Left forelimb (tissue), 1 donor: ENCODE measurements around the gene DPEP1.
"Not testable (repeated sequence)": the region's sequence is repeated elsewhere in the genome, so short reads cannot be mapped to it uniquely, and the experiment has no call there.

Experiments
- DNase-seq: peaks from one replicate; pipeline ENCODE4 v3.0.0-alpha.2; 2018; ENCODE audit warnings: low spot score

Gene DPEP1

GRCh38 chr16:89613231-89613953 is at the start of gene DPEP1:
Gene DPEP1 (plus strand): TSS chr16:89613642. CDS start chr16:89630411, 16,769 bp downstream.
- DNase-seq, result no peak

- no peak for DNase-seq
Observed at GRCh38 chr16:89564476-89565255, 48.8 kb upstream of the DPEP1 start.

- DNase-seq, result no peak
Observed at GRCh38 chr16:89565256-89565505, 48.3 kb upstream of the DPEP1 start.

- DNase-seq, result no peak
Observed at GRCh38 chr16:89565506-89566372, 47.7 kb upstream of the DPEP1 start.

GRCh38 chr16:89567656-89568594 is 45.5 kb upstream of the DPEP1 start:
- no peak for DNase-seq

GRCh38 chr16:89569506-89570341 is 43.7 kb upstream of the DPEP1 start:
- DNase-seq, result no peak

GRCh38 chr16:89570342-89570923 is 43.0 kb upstream of the DPEP1 start:
- no peak for DNase-seq

- DNase-seq, result not testable (repeated sequence)
Observed at GRCh38 chr16:89570983-89571598, 42.4 kb upstream of the DPEP1 start.

- no peak for DNase-seq
Observed at GRCh38 chr16:89571636-89572035, 41.8 kb upstream of the DPEP1 start.

- DNase-seq, result no peak
Observed at GRCh38 chr16:89572073-89572484, 41.4 kb upstream of the DPEP1 start.

GRCh38 chr16:89572485-89573205 is 40.8 kb upstream of the DPEP1 start:
- DNase-seq, result no peak

GRCh38 chr16:89573826-89574680 is 39.4 kb upstream of the DPEP1 start:
- no peak for DNase-seq

GRCh38 chr16:89574681-89575246 is 38.7 kb upstream of the DPEP1 start:
- no peak for DNase-seq

GRCh38 chr16:89575247-89576152 is 37.9 kb upstream of the DPEP1 start, which contains the start of gene CPNE7:
Gene CPNE7 (plus strand): TSS chr16:89575758. CDS start chr16:89575898, 140 bp downstream.
- DNase-seq, result no peak

- no peak for DNase-seq
Observed at GRCh38 chr16:89576153-89577054, 37.0 kb upstream of the DPEP1 start.
